ENCODE results near the gene GLIS1.

DNA sequence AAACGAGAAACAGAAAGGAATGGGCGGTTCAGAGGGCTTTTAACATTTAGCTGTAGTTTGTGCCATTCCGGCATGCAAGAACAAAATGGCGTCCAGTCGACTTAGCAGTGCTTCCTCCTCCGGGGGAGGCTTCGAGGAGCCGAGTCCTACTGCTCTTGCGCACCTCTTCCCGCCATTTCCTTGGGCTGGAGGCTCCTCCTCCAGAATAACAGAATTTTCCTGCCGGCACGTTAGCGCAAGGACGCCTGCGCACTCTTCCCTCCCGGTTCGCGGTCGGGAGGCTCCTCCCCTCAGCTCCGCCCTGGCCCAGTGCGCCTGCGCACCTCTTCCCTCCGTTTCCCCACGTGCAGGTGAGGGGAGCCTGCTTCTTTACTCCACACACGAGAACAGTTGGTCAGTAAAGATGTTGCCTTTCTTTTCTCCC, 278.7 kb downstream of the GLIS1 start:
- TF ChIP-seq, protein P1, sequence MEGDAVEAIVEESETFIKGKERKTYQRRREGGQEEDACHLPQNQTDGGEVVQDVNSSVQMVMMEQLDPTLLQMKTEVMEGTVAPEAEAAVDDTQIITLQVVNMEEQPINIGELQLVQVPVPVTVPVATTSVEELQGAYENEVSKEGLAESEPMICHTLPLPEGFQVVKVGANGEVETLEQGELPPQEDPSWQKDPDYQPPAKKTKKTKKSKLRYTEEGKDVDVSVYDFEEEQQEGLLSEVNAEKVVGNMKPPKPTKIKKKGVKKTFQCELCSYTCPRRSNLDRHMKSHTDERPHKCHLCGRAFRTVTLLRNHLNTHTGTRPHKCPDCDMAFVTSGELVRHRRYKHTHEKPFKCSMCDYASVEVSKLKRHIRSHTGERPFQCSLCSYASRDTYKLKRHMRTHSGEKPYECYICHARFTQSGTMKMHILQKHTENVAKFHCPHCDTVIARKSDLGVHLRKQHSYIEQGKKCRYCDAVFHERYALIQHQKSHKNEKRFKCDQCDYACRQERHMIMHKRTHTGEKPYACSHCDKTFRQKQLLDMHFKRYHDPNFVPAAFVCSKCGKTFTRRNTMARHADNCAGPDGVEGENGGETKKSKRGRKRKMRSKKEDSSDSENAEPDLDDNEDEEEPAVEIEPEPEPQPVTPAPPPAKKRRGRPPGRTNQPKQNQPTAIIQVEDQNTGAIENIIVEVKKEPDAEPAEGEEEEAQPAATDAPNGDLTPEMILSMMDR (IDR thresholded peaks at IDR 0.05; ENCODE audit: poor library complexity) = no peak
- TF ChIP-seq EZH2phosphoT487 (IDR thresholded peaks at IDR 0.05; ENCODE audit: low read depth, severe bottlenecking, unreplicated experiment) (no peak), EZH2 (IDR thresholded peaks at IDR 0.05; ENCODE audit: borderline replicate concordance) (no peak)
